Rectal smooth muscle tissue (tissue), 1 donor: ENCODE results near the gene TEX38.
"Not testable (repeated sequence)": the region's sequence is repeated elsewhere in the genome, so short reads cannot be mapped to it uniquely, and the experiment has no call there.

Experiments
- H3K27ac ChIP-seq: one replicate; pipeline ENCODE4 v1.7.0; 2013; ENCODE audit warnings: low read depth, low read length, inconsistent platforms
- H3K27me3 ChIP-seq: one replicate; pipeline ENCODE4 v1.7.0; 2013; ENCODE audit warnings: low read length; ENCODE audit not compliant: control insufficient read depth, insufficient read depth
- H3K36me3 ChIP-seq: one replicate; pipeline ENCODE4 v1.7.0; 2013; ENCODE audit warnings: low read length; ENCODE audit not compliant: control insufficient read depth, insufficient read depth
- H3K4me1 ChIP-seq: one replicate; pipeline ENCODE4 v1.7.0; 2013; ENCODE audit warnings: low read length; ENCODE audit not compliant: control insufficient read depth, insufficient read depth
- H3K4me3 ChIP-seq: one replicate; pipeline ENCODE4 v1.7.0; 2013; ENCODE audit warnings: low read length
- H3K9ac ChIP-seq: one replicate; pipeline ENCODE4 v1.7.0; 2013; ENCODE audit warnings: low read length

Gene TEX38

DNA sequence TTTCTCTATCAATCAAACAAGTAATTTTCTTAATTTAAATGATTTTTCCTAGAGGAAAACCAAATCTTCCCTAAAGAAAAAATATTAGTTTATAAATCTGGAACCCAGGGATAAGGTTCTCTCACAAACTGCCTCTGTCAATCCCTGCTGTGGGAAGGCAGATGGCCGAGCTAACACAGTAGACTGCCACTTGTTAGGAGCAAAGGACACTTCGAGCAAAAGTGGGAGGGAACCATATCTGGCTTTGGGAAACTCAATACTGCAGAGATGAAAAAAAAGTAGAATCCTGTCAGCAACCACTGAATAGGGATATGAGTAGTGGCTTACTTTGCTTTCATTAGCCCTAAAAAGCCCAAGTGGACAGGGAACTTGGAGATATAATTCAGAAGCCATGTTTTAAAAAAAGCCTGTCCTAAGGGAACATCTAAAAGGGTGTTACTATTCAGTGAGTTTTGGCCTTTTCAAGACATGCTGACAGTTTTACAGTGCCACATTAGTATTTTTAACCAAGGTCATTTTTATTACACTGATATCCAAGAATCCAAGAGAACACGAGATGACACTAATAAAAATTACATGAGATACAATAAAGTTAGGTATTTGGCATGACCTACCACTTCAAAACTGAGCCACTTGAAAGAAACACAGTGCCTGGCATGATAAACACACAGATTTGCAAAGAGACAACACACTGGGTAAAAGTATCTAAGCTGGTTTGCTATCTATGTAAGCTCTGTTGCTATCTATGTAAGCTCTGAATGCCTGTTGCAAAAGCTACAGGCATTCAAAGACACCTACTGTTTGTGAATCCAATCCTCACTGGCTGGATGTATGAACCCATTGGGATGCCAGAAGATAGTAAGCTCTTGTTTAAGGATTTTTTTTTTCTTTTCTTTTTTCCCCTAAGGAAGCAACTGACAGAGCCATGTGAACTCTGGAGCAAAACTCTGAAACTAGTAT is 21.4 kb downstream of the TEX38 start:
- Histone ChIP-seq H3K4me3 (no peak overlapping the region), H3K36me3 (peaks cover 21% of the 10 kb centered on the region), H3K9ac (no peak overlapping the region), H3K27ac (no peak overlapping the region), H3K27me3 (no peaks in the 10 kb centered on the region), H3K4me1 (peaks cover 6% of the 10 kb centered on the region)

- peaks cover 16% of the 10 kb centered on the region for H3K36me3 ChIP-seq
- H3K4me3 ChIP-seq, result not testable (repeated sequence)
These were observed 23.0 kb downstream of the TEX38 start for GRCh38 chr1:46694676-46695075.

DNA sequence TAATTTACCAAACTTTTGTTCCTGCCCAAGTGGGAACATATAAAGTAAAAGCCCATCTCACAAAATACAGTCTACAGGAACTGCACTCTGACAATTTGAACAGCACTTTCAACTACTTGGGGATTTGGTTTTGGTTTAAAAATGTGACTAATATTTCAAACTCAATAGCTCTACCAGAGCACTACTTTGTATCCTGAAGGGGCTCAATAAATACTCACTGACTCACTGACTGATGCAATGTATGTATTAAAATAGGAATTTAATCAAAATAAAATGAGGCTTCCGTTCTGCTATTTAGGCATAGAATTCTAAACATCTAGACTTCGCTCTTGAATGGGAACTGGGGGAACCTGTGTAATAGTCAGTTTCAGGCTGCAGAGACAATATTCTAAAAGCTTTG is 25.4 kb downstream of the TEX38 start:
- H3K4me1 ChIP-seq, result peaks cover 4% of the 10 kb centered on the region
- peaks cover 6% of the 10 kb centered on the region for H3K36me3 ChIP-seq
- no peak overlapping the region for H3K4me3 ChIP-seq
- no peak overlapping the region for H3K27ac ChIP-seq
- H3K9ac ChIP-seq, result no peak overlapping the region
- H3K27me3 ChIP-seq, result no peaks in the 10 kb centered on the region

More at GRCh38 chr1:46694676-46695075, 23.0 kb downstream of the TEX38 start:
- H3K9ac ChIP-seq, H3K27ac ChIP-seq, H3K4me1 ChIP-seq, H3K27me3 ChIP-seq: not testable (repeated sequence)

DNA sequence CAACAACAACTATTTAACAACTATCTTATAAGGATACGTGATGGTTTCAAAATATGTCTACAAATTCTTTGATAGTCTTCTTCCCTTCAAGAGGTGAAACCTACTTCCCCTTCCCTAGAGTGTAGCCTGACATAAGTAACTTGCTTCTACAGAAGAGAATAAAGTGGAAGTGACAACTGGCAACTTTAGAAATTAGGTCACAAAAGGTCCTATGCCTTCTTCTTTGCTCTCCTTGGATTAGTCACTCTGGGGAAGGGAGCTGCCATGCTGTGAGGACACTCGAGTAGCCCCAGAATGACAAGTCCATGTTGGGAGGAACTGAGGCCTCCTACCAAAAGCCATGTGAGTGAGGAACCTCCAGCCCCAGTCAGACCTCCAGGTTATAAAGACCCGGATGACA is 28.0 kb downstream of the TEX38 start:
- H3K36me3 ChIP-seq, result peaks cover 6% of the 10 kb centered on the region
- H3K9ac ChIP-seq, result no peak overlapping the region
- no peak overlapping the region for H3K4me3 ChIP-seq
- no peaks in the 10 kb centered on the region for H3K27me3 ChIP-seq
- H3K4me1 ChIP-seq, result no peaks in the 10 kb centered on the region
- no peak overlapping the region for H3K27ac ChIP-seq

DNA sequence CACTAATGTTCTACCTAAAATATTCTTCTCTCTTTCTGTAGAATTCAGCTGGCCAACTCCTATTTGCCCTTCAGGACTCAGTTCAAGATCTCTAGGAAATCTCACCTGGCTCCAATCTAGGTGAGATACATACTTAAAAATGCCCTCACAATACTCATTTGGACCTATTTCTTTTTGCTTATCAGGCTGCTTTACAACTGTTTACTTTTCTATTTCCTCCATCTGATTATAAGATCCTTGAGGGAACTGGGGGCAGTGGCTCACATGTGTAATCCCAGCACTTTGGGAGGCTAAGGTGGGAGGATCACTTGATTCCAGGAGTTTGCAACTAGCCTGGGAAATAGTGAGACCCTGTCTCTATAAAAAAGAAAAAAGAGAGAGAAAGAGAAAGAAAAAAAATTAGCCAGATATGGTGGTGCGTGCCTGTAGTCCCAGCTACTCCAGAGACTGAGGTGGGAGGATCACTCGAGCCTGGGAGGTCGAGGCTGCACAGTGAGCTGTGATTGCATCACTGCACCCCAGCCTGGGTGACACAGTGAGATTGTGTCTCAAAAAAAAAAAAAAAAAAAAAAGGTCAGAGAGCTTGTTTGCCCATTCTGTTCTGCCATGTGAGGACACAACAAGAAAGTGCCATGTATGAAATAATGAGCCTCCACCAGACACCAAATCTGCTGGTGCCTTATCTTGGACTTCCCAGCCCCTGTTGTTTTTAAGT is 32.4 kb downstream of the TEX38 start:
- H3K36me3 ChIP-seq, result peaks cover 6% of the 10 kb centered on the region
- no peaks in the 10 kb centered on the region for H3K27me3 ChIP-seq
- H3K27ac ChIP-seq, result no peak overlapping the region
- no peak overlapping the region for H3K4me3 ChIP-seq
- no peaks in the 10 kb centered on the region for H3K4me1 ChIP-seq
- H3K9ac ChIP-seq, result no peak overlapping the region

DNA sequence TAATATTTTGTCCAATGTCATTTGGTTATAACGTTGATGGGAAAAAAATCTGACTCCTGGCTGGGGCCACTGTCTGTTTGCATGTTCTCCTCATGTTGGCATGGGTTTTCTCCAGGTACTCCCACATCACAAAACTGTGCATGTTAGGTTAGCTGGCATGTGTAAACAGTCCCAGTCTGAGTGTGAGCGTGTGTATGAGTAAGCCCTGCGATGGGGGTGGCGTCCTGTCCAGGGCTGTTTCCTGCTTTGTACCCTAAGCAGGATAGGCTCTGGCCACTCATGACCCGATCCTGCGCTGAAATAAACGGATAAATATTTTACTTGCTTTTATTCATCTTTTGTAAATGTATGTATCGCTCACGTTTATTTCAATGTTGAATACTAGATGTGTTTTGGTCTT is 33.8 kb downstream of the TEX38 start:
- H3K9ac ChIP-seq, result no peak overlapping the region
- H3K27ac ChIP-seq, result no peak overlapping the region
- H3K4me3 ChIP-seq, result no peak overlapping the region
- peaks cover 6% of the 10 kb centered on the region for H3K36me3 ChIP-seq
- no peaks in the 10 kb centered on the region for H3K4me1 ChIP-seq
- H3K27me3 ChIP-seq, result no peaks in the 10 kb centered on the region

- Histone ChIP-seq H3K27me3 (no peaks in the 10 kb centered on the region), H3K36me3 (peaks cover 8% of the 10 kb centered on the region), H3K4me3 (no peak overlapping the region), H3K9ac (no peak overlapping the region), H3K4me1 (no peaks in the 10 kb centered on the region), H3K27ac (no peak overlapping the region)
These were observed 36.5 kb downstream of the TEX38 start for GRCh38 chr1:46708121-46708520.

- H3K27me3 ChIP-seq, result no peaks in the 10 kb centered on the region
- H3K27ac ChIP-seq, result no peak overlapping the region
- peaks cover 19% of the 10 kb centered on the region for H3K4me1 ChIP-seq
- peaks cover 8% of the 10 kb centered on the region for H3K36me3 ChIP-seq
- no peak overlapping the region for H3K9ac ChIP-seq
- H3K4me3 ChIP-seq, result no peak overlapping the region
These were observed 43.3 kb downstream of the TEX38 start for GRCh38 chr1:46714976-46715375.

GRCh38 chr1:46717654-46718053 is 46.0 kb downstream of the TEX38 start:
- Histone ChIP-seq H3K4me1 (peaks cover 19% of the 10 kb centered on the region), H3K9ac (peak overlapping the region; percentile 10), H3K4me3 (peak overlapping the region; percentile 92), H3K27ac (no peak overlapping the region), H3K36me3 (peaks cover 8% of the 10 kb centered on the region), H3K27me3 (no peaks in the 10 kb centered on the region)

DNA sequence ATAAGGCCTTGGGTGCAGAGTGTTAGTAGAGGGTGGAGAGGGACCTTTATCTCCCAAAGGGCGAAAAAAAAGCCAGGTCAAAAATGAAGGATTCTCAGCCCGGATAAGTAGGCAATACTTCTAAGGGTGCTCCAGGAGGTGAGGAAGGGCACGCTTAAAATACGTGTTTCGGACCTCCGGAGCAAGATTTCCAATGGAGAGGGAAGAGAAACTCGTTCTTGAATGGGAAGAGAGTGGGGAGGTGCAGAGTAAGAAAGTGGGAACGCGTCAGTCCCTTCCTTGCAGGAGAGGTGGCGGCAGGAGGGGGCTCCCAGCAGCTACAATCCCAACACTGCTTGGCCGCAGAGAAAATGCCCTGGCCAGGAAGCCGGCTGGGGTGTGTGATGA is 46.7 kb downstream of the TEX38 start:
- Histone ChIP-seq H3K27ac (peak overlapping the region; percentile 77), H3K4me1 (peaks cover 19% of the 10 kb centered on the region), H3K4me3 (peak overlapping the region; percentile 92), H3K36me3 (peaks cover 5% of the 10 kb centered on the region), H3K9ac (peak overlapping the region; percentile 70), H3K27me3 (no peaks in the 10 kb centered on the region)

GRCh38 chr1:46718727-46719622 is 47.3 kb downstream of the TEX38 start, which contains the start of gene EFCAB14:
TSS of gene EFCAB14 (minus strand) at chr1:46719114. CDS start at chr1:46718087, 1,027 bp downstream.
- Histone ChIP-seq H3K27ac (peak within 1 kb of the TSS; percentile 77), H3K4me1 (peaks cover 19% of the 10 kb centered on the region), H3K9ac (peak within 1 kb of the TSS; percentile 70), H3K36me3 (peaks cover 5% of the 10 kb centered on the region), H3K4me3 (peak within 1 kb of the TSS; percentile 92), H3K27me3 (no peaks in the 10 kb centered on the region)

GRCh38 chr1:46719689-46720088 is 48.0 kb downstream of the TEX38 start:
- Histone ChIP-seq H3K27ac (peak overlapping the region; percentile 77), H3K4me3 (peak overlapping the region; percentile 72), H3K27me3 (no peaks in the 10 kb centered on the region), H3K9ac (no peak overlapping the region), H3K36me3 (peaks cover 5% of the 10 kb centered on the region), H3K4me1 (peaks cover 19% of the 10 kb centered on the region)
